ENCODE measurements around the gene FITM2.

- TF ChIP-seq EZH2 (IDR thresholded peaks at IDR 0.05; ENCODE audit: insufficient read depth, poor library complexity, severe bottlenecking) (no peak), EZH2phosphoT487 (IDR thresholded peaks at IDR 0.05; ENCODE audit: insufficient read depth, low read depth) (no peak)
These were observed 38.3 kb upstream of the FITM2 start for GRCh38 chr20:44349349-44349748.
